PFSK-1 (cell line): ENCODE data around the gene RAX.

Experiments used
- POLR2AphosphoS5 ChIP-seq: IDR thresholded peaks from 2 replicates; pipeline ENCODE4 v1.6.1; 2012; ENCODE audit warnings: low read depth, mild to moderate bottlenecking, control low read depth, low read length, moderate library complexity
- TF ChIP-seq, protein P1 (sequence below), 2 experiments: IDR thresholded peaks; 2 replicates each; pipeline versions ENCODE4 v1.6.1 to v1.8.0; 2011 to 2012; ENCODE audit warnings: low read depth in 2 of 2, low read length in 2 of 2, control low read depth in 1 of 2, inconsistent platforms in 1 of 2, mild to moderate bottlenecking in 1 of 2, moderate library complexity in 1 of 2; ENCODE audit not compliant: insufficient read depth in 1 of 2

DNA sequence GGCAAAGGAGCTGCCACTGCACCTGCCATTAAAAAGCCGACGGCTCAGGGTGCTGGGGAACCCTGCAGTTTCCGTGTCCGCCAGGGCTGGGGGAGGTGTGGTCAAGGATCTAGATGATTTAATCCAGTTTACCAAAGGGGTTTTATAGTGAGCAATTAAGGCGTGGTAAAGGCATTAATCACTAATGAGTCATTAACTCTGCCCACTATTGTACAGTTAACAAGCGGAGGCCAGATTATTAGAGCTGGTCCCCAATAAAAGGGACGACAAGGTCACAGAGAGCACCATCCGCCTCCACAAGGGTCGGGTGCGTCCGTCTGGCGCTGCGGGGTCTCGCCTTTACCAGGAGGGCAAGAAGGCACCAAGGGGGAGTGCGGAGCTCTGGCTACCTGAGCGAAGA lies 9.6 kb downstream of the RAX start:
- TF ChIP-seq POLR2AphosphoS5: no peak
- TF ChIP-seq, protein P1, sequence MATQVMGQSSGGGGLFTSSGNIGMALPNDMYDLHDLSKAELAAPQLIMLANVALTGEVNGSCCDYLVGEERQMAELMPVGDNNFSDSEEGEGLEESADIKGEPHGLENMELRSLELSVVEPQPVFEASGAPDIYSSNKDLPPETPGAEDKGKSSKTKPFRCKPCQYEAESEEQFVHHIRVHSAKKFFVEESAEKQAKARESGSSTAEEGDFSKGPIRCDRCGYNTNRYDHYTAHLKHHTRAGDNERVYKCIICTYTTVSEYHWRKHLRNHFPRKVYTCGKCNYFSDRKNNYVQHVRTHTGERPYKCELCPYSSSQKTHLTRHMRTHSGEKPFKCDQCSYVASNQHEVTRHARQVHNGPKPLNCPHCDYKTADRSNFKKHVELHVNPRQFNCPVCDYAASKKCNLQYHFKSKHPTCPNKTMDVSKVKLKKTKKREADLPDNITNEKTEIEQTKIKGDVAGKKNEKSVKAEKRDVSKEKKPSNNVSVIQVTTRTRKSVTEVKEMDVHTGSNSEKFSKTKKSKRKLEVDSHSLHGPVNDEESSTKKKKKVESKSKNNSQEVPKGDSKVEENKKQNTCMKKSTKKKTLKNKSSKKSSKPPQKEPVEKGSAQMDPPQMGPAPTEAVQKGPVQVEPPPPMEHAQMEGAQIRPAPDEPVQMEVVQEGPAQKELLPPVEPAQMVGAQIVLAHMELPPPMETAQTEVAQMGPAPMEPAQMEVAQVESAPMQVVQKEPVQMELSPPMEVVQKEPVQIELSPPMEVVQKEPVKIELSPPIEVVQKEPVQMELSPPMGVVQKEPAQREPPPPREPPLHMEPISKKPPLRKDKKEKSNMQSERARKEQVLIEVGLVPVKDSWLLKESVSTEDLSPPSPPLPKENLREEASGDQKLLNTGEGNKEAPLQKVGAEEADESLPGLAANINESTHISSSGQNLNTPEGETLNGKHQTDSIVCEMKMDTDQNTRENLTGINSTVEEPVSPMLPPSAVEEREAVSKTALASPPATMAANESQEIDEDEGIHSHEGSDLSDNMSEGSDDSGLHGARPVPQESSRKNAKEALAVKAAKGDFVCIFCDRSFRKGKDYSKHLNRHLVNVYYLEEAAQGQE (IDR thresholded peaks at IDR 0.05; ENCODE audit: insufficient read depth in 1 of 2, low read depth in 2 of 2, low read length in 2 of 2): no peak
